ENCODE data around the gene RMRP.

Gene RMRP

DNA sequence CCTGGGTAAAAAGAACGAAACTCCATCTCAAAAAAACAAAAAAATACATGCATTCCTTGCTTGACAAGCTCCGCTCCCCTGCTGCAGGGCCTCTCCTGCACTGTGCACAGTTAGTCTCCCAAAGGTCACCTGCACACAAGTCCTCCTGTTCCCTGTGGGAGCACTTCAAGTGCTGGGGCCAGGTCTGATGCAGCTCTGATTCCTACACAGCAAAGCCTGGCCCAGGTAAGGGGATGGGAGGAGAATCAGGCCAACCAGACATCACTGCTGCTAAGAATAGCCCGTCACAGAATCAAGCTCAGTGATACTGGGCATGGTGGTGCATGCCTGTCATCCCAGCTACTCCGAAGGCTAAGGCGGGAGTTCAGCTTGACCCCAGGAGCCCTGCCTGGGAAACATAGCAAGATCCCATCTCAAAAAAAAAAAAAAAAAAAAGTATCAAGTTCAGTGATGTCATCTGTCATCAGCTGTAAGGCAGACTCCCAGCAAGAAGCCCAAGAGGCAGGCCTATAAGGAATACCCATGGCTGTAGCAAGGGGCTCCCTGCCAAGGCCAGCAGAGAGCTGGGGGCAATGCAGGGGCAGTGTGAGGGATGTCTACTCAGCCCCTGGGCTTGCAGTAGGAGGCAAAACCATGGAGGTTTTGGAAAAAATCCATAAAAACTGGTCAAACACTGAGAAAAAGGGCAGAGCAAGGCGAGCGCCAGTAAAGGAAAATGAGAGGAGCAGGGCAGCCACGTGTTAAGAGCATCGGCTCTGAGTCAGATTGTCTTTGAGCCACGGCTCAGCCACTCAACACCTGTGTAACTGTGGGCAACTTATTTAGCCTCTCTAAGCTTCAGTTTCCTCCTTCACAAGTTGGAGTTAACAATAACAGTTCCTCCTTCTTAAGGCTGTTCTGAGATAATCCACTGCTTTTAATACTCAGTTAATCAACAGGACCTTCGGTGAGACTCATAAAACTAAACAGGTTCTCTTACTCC lies 28.7 kb upstream of the RMRP start:
- DNase-seq, result no peak

DNA sequence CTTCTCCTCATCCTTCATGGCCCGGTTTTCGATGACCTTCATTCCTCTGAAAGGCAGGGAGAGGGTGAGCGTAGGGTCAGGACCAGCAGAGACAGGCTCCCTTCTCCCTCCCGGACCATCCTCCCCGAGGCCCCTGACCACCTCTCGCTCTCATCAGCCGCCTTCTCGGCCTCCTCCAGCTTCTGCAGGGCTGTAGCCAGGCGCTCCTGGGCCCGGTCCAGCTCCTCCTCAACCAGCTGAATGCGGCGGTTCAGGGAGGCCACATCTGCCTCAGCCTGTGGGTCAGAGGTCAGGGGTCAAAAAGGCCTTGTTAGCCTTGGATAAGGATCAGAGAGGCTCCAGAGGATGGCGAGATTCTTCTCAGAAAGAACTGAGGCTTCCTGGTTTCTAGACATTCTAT lies 27.7 kb upstream of the RMRP start:
- DNase-seq, result no peak

DNA sequence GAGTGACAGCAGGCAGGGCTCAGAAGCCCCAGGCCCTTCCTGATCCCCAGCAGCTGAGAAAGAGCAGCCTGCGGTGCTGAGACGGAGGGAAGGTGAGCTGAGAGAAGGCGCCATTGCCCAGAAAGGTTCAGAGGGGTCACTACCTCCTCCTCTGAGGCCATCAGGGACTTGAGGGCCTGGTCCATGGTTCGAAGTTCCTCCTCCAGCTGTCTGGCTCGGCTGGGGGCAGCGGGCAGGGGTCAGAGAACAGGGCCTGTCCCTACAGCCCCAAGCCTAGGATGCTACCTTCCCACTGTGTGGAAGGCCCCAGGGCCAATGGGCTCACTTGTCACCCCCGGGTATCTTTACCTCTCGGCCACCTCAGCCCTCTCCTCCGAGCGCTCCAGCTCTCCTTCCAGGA lies 27.1 kb upstream of the RMRP start:
- no peak for DNase-seq

DNA sequence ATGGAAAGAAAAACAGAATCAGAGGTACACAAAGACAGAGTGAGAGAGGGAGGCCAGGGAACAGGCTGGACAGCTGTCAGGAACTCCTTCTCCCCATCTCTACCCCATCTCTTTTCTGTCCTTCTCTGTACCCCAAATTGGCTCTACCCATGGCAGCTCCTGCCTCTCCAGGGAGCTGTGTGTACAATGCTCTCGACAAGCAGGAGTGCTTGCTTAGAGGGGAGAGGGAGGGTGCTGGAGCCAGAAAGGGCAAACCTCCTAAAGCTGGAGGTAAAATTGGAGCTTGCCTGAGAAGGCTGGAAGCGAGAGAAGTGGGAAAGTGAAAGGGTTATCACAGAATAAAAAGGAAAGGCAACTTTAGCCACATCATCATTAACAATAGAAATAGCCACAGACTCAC lies 25.5 kb upstream of the RMRP start:
- DNase-seq, result no peak

DNA sequence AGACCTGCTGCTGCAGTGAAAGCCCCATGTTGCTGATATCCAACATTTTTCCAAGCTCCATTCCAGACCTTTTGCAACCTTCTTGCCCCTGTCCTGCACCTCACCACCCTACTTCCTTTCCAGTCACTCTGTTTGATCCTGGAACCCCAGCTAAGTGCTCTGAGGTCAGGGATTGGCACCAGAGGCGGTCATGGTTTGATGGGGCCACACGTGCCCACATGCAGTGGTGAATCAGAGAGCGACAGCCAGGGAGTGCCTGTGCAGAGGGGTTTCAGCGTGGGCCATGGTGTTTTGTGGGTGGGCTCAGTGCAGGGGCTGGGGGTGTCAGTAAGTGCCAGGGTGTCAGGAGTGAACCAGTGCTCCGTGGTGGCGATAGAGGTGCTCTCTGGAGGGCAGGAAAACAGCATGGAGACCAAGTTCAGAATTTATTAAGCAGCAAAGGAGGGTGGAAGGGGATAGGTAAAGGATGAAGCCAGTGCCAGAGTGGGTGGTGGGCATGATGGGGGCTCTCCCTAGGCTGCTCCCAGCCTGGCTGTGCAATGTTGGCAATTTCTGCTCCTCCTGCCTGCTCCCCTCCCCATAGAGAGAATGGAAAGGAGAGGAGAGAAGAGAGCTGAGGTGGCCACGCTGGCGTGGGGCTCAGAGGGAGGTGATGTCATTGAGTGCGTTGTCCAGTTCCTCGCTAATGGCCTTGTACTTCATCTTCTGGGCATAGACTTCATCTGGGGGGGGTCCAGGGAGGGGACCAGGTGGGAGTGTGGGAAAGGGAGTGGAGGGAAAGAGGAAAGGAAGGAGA lies 24.9 kb upstream of the RMRP start:
- DNase-seq, result no peak

DNA sequence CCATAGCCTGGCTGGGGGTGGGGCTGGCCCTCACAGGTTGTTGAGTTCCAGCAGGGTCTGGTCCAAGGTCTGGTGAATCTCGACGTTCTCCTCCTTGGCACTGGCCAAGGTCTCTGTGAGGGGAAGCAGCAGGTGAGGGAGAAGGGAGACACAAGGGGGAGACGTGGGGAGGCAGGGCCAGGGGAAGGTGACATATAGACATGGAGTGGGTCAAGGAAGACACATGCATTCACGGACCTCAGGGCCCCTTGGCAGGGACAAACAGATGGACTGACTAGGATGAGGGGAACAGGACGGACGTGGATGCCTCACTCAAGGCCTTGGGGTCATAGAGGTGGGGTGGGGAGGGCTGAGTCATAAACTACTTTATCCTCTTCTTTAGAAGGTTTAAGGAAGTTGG lies 24.2 kb upstream of the RMRP start:
- DNase-seq, result no peak

DNA sequence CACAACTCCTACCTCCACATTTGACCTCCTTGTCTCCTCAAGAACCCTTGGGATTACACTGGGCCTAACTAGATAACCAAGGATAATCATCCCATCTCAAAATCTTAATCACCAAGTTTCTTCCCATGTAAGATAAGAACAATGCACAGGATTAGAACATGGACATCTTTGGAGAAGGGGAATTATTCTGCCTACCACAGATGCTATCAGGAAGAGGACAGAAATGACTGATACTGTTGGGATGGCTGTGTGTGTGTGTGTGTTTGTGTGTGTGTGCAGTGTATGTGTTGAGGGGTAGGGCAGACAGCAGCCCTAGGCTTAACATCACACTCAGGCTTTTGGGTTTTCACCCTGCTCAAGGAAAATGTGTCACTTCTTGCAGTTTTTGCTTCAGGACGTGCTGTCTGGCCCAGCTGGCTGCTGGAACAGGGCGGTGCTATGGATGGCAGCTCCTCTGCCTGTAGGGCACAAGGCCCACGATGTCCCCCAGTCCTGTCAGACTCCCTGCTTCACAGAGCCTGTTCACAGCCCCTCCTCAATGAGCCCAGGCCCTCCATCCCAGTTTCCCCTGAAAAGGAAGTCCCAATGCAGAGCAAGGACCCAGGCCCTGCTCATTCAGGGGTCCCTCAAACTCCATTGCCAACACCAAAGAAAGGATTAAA lies 23.7 kb upstream of the RMRP start:
- no peak for DNase-seq

DNA sequence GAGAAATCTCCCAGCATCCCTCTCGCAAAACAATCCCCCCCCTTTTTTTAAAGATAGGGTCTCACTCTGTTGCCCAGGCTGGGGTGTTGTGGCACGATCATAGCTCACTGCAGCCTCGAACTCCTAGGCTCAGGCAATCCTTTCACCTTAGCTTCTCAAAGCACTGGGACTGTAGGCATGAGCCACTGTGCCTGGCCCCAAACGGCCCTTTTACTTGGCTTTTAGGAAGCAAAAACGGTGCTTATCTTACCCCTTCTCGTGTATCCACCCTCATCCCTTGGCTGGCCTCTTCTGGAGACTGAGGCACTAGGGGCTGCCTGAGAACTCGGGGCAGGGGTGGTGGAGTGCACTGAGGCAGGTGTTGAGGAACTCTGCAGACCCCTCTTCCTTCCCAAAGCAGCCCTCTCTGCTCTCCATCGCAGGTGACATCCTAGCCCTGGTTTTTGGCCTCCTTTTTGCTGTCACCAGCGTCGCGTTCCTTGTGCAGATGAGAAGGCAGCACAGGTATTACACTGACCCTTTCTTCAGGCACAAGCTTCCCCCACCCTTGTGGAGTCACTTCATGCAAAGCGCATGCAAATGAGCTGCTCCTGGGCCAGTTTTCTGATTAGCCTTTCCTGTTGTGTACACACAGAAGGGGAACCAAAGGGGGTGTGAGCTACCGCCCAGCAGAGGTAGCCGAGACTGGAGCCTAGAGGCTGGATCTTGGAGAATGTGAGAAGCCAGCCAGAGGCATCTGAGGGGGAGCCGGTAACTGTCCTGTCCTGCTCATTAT lies 22.7 kb upstream of the RMRP start:
- DNase-seq, result no peak

DNA sequence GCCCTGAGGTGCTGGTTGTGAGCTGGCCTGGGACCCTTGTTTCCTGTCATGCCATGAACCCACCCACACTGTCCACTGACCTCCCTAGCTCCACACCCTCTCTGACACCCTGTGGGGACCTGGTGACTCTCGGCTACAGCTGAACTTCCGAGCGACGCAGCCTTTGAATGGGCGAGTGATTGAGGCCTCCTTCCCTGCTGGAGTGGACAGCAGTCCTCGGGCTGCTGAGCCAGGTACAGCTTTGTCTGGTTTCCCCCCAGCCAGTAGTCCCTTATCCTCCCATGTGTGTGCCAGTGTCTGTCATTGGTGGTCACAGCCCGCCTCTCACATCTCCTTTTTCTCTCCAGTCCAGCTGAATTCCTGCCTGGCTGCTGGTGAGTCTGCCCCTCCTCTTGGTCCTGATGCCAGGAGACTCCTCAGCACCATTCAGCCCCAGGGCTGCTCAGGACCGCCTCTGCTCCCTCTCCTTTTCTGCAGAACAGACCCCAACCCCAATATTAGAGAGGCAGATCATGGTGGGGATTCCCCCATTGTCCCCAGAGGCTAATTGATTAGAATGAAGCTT lies 22.0 kb upstream of the RMRP start:
- DNase-seq, result no peak

DNA sequence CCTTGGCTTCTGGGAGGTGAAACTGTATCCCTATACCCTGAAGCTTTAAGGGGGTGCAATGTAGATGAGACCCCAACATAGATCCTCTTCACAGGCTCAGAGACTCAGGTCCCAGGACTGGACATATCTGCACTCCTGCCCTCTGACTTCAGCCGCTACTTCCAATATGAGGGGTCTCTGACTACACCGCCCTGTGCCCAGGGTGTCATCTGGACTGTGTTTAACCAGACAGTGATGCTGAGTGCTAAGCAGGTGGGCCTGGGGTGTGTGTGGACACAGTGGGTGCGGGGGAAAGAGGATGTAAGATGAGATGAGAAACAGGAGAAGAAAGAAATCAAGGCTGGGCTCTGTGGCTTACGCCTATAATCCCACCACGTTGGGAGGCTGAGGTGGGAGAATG lies 21.3 kb upstream of the RMRP start:
- no peak for DNase-seq

DNA sequence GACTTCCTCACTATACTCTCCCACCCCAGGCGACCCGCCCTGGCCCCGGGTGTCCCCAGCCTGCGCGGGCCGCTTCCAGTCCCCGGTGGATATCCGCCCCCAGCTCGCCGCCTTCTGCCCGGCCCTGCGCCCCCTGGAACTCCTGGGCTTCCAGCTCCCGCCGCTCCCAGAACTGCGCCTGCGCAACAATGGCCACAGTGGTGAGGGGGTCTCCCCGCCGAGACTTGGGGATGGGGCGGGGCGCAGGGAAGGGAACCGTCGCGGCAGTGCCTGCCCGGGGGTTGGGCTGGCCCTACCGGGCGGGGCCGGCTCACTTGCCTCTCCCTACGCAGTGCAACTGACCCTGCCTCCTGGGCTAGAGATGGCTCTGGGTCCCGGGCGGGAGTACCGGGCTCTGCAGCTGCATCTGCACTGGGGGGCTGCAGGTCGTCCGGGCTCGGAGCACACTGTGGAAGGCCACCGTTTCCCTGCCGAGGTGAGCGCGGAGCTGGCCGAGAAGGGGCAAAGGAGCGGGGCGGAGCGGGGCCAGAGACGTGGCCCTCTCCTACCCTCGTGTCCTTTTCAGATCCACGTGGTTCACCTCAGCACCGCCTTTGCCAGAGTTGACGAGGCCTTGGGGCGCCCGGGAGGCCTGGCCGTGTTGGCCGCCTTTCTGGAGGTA lies 18.0 kb upstream of the RMRP start:
- DNase-seq, result peak; percentile 9 to 22

DNA sequence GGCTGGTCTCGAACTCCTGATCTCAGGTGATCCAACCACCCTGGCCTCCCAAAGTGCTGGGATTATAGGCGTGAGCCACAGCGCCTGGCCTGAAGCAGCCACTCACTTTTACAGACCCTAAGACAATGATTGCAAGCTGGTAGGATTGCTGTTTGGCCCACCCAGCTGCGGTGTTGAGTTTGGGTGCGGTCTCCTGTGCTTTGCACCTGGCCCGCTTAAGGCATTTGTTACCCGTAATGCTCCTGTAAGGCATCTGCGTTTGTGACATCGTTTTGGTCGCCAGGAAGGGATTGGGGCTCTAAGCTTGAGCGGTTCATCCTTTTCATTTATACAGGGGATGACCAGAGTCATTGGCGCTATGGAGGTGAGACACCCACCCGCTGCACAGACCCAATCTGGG lies 17.4 kb upstream of the RMRP start:
- DNase-seq, result no peak

DNA sequence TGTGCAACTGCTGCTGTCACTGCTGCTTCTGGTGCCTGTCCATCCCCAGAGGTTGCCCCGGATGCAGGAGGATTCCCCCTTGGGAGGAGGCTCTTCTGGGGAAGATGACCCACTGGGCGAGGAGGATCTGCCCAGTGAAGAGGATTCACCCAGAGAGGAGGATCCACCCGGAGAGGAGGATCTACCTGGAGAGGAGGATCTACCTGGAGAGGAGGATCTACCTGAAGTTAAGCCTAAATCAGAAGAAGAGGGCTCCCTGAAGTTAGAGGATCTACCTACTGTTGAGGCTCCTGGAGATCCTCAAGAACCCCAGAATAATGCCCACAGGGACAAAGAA lies 16.2 kb upstream of the RMRP start:
- no peak for DNase-seq

DNA sequence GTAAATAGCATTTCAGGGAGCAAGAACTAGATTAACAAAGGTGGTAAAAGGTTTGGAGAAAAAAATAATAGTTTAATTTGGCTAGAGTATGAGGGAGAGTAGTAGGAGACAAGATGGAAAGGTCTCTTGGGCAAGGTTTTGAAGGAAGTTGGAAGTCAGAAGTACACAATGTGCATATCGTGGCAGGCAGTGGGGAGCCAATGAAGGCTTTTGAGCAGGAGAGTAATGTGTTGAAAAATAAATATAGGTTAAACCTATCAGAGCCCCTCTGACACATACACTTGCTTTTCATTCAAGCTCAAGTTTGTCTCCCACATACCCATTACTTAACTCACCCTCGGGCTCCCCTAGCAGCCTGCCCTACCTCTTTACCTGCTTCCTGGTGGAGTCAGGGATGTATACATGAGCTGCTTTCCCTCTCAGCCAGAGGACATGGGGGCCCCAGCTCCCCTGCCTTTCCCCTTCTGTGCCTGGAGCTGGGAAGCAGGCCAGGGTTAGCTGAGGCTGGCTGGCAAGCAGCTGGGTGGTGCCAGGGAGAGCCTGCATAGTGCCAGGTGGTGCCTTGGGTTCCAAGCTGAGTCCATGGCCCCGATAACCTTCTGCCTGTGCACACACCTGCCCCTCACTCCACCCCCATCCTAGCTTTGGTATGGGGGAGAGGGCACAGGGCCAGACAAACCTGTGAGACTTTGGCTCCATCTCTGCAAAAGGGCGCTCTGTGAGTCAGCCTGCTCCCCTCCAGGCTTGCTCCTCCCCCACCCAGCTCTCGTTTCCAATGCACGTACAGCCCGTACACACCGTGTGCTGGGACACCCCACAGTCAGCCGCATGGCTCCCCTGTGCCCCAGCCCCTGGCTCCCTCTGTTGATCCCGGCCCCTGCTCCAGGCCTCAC lies 15.6 kb upstream of the RMRP start, which contains the start of gene CA9:
Gene CA9 (plus strand): TSS at position 797 of the 893 bp plus-strand sequence. CDS start 32 bp downstream, at position 829.
- DNase-seq, result no peak

DNA sequence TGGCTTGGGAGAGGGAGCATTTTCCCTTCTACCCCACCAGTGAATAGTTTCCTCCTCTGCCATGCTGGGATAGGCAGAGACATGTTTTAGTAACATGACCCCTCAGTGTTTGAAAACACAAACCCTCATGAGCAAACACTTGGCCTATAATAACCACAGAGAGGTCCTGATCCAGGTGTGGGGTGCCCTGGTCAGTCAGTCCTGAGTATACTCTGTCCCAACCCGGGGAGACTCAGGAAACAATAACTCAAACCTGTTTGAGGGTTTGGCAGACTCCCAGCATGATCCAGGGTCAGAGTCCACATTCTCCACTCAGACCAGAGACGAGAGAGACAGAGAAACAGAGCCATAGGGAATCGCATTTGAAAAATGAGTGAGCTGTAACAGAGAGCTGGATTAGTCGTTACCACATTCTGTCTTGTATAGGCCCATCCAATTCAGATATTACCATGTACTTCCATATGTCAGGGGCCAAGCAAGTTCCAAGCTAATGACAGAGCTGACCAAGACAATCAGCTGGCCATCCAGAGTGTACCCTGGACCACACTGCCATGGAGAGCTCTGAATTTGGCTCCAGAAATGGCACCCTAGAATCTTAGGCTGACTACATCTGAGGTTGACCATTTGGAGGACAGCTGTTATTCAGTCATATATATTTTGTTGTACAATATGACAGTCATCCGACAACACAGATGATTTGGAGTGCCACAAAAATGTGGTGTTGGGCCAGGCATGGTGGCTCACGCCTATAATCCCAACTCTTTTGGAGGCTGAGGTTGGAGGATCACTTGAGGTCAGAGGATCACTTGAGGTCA lies 11.7 kb upstream of the RMRP start:
- DNase-seq, result no peak

DNA sequence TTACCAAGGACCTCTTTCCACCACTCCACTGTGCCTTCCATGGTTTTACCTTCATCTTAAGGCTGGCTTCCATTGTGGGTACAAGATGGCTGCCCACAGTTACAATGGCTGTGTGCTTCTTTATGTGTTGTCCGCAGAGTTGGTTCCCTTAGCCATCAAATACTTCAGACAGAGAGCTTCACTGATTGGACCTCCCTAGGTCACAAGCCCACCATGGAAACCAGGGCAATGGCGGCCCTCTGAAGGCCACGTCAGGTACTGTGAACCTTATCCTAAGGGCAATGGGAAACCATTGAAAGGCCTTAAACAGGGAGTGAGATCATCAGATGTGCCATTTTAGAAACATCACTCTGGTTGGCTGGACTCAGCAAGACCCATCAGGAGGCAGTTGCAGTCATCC lies 10.1 kb upstream of the RMRP start:
- DNase-seq, result no peak

DNA sequence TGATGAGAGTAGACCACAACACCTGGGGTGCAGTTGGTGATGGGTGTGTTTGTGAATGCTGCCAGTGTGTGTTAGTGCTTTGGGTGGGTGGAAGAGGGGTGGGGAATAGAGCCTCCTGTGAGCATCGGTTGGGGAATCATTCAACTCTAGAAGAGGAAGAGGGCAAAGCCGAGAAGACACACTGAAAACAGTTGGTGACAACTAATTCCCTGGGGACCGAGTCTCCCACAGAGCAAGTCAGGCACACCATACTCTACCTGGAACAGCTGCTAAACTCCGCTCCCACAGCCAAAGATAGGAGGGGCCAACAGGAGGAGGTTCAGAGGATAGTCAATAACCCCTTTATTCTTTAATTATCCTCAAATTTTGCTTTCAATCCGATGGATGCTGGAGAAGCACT lies 8.7 kb upstream of the RMRP start:
- no peak for DNase-seq

DNA sequence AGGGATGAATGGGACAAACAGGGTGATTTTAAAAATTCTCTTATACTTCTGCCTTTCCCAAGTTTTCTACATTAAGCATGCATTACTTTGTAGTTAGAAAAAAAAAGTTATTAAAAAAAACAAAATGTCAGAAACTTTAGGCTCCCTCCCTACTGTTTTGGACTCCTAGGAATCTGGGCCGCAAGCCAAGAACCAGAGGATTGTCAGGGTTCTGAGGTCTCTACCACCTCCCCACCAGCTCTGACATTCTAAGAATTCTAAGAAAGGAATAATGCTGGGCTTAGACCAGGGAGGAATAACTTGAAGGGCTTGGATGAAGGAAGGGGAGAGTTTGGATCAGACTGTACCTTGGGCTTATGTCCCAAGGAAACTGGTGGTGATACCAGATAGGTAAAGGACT lies 8.2 kb upstream of the RMRP start:
- no peak for DNase-seq

DNA sequence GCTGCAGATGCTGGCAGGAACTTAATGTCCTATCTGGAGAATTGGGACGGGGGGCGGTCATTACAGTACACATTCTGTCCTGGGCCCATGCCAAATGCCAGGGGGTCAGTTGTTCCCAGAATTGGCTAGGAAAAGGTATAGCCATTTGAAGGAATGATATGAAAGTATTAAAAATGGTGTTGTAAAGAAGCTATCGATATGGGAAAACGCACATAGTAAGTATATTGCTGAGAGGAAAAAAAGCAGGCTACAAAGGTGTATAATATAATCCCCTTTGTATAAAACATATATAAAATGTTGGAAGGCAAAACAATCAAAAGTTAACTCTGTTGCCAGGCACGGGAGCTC lies 7.6 kb upstream of the RMRP start:
- no peak for DNase-seq
